ENCODE measurements around the gene NGFR.
"Not testable (repeated sequence)": the region's sequence is repeated elsewhere in the genome, so short reads cannot be mapped to it uniquely, and the experiment has no call there.

NGFR gene

GRCh38 chr17:49497148-49498028, 2.3 kb downstream of the NGFR start:
- peak; percentile 32 to 43 for DNase-seq

GRCh38 chr17:49498029-49498615, 3.0 kb downstream of the NGFR start:
- no peak for DNase-seq

- DNase-seq, result no peak
Observed at GRCh38 chr17:49501496-49501895, 6.4 kb downstream of the NGFR start.

- no peak for DNase-seq
Observed at GRCh38 chr17:49502254-49502653, 7.2 kb downstream of the NGFR start.

- not testable (repeated sequence) for DNase-seq
Observed at GRCh38 chr17:49502680-49503079, 7.6 kb downstream of the NGFR start.

GRCh38 chr17:49504369-49504768, 9.3 kb downstream of the NGFR start:
- no peak for DNase-seq

GRCh38 chr17:49505854-49506253, 10.8 kb downstream of the NGFR start:
- no peak for DNase-seq

GRCh38 chr17:49506282-49506681, 11.2 kb downstream of the NGFR start:
- DNase-seq, result no peak

- no peak for DNase-seq
Observed at GRCh38 chr17:49508061-49508865, 13.2 kb downstream of the NGFR start.

GRCh38 chr17:49508866-49509587, 13.9 kb downstream of the NGFR start:
- DNase-seq, result no peak

- no peak for DNase-seq
Observed at GRCh38 chr17:49509588-49509917, 14.5 kb downstream of the NGFR start.

GRCh38 chr17:49510059-49510719, 15.1 kb downstream of the NGFR start:
- no peak for DNase-seq

GRCh38 chr17:49510720-49511110, 15.6 kb downstream of the NGFR start:
- DNase-seq, result no peak

GRCh38 chr17:49511810-49512209, 16.7 kb downstream of the NGFR start:
- DNase-seq, result no peak

GRCh38 chr17:49512296-49513043, 17.4 kb downstream of the NGFR start:
- DNase-seq, result no peak

GRCh38 chr17:49513044-49513395, 17.9 kb downstream of the NGFR start:
- DNase-seq, result no peak

- DNase-seq, result no peak
Observed at GRCh38 chr17:49513641-49514040, 18.5 kb downstream of the NGFR start.

- no peak for DNase-seq
Observed at GRCh38 chr17:49514071-49514721, 19.1 kb downstream of the NGFR start.

GRCh38 chr17:49515196-49515770, 20.2 kb downstream of the NGFR start:
- DNase-seq, result no peak

- no peak for DNase-seq
Observed at GRCh38 chr17:49516180-49516579, 21.1 kb downstream of the NGFR start.

Data from activated T-cell treated with anti-CD3 and anti-CD28 coated beads, Interleukin-2, amount 50 U/mL, for 48 hours (primary cell).